GM18861 (cell line): ENCODE results near the gene HOXC11.

Experiments used
- ATAC-seq: cut with Tn5 transposase; IDR thresholded peaks from one replicate; pipeline ENCODE4 v1.9.1; 2021; ENCODE audit not compliant: unreplicated experiment

HOXC11 gene

GRCh38 chr12:53956251-53956887 is 16.6 kb upstream of the HOXC11 start:
- ATAC-seq = no peak

- no peak for ATAC-seq
Observed at GRCh38 chr12:53956914-53957536, 15.9 kb upstream of the HOXC11 start.

DNA sequence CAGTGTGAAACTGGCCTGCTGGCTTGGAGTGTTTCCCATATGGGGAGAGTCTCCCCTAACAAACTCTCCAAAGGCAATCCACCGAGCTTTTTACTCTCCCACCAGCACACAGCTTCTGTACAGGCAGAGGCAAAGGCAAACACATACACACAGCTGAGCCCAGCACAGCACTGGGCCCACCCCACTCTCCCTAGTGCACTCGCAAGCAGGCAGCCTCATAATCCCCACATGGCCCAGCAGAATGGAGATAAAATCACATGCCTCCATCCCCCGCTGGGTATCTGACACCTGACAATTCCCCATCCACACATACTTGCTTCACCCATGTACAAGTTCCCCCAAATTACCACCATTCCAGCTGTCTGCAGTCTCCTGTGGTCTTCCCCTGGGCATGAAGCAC is 14.8 kb upstream of the HOXC11 start:
- no peak for ATAC-seq

- ATAC-seq = no peak
Observed at GRCh38 chr12:53959314-53959713, 13.6 kb upstream of the HOXC11 start.

GRCh38 chr12:53960187-53961024 is 12.5 kb upstream of the HOXC11 start:
- no peak for ATAC-seq

DNA sequence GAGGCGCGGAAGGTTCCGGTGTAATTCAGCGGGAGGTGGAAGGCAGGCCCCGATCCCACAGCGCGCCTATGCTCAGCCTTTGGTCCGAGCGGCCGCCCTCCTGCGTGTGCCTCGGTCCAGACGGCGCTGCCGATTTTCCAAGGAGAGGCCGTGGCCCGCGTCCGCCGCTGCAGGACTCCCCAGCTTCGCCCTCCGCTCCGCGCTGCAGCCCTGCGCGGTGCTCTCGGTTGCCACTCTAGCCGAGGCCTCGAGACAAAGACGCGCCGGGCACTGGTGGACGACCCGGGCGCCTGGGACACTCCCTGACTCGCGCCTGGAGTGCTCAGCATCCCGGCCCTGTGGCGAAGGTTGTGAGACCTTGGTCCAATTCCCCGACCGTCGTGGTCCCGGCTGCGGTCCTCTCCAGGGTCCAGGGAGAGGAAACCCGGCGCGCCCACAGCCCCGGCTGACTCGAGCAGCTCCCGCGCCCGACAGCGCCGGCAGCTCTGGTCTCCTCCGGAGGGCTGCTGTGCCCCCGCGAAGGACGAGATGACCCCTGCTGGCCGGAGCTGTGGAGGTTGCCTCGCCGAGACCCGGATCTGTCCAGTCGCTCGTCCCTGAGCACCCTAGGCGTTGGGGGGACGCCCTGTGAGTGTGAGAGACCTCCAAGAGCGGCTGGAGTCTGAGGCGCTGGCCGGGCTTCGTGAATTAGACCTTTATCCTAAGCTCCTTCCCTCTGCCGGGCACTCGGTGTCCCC is 11.7 kb upstream of the HOXC11 start:
- no peak for ATAC-seq

- no peak for ATAC-seq
Observed at GRCh38 chr12:53963005-53963404, 9.9 kb upstream of the HOXC11 start.

GRCh38 chr12:53963434-53964314 is 9.3 kb upstream of the HOXC11 start:
- no peak for ATAC-seq

GRCh38 chr12:53964315-53964713 is 8.6 kb upstream of the HOXC11 start:
- ATAC-seq = no peak

DNA sequence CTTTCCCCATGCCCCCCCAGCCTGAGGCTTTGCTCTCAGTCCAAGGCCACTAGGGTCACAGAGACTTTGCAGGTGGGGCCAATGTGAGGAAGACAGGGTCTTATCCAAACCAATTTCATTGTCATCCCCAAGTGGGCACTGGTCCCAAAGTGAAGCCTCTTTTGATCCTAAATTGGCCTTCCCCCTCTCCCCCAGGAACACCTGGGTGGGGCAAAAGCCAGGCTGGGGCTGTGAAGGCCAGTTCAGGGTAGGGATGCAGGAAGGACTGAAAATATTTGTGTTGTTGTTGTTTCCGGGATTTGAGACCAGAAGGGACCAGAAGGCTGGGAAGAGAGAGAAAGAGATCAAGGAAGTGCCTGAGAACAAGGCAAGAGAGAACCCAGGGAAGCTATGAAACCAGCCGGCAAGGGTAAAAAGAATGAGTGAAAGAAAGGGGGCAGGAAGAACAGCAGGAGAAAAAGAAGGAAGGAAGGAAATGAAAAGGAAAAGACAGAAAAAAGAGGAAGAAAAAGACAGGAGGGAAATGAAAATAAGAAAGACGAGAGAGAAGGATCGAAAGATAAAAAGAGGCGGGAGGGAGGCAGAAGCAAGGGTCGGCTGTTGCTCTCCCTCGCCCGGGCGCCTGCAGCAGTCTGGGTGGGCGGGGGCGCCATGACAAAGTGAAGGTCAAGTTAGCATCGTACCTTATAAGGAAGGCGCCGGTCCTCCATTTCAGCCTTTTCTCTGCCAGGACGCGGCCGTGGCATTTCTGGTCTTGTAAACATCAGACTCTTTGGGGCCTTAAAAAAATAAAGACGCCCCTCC is 7.4 kb upstream of the HOXC11 start:
- ATAC-seq = no peak

GRCh38 chr12:53966085-53966384 is 6.9 kb upstream of the HOXC11 start:
- no peak for ATAC-seq

GRCh38 chr12:53966385-53967133 is 6.4 kb upstream of the HOXC11 start:
- ATAC-seq = no peak

- no peak for ATAC-seq
Observed at GRCh38 chr12:53967421-53967925, 5.5 kb upstream of the HOXC11 start.

- no peak for ATAC-seq
Observed at GRCh38 chr12:53968214-53969127, 4.5 kb upstream of the HOXC11 start.

DNA sequence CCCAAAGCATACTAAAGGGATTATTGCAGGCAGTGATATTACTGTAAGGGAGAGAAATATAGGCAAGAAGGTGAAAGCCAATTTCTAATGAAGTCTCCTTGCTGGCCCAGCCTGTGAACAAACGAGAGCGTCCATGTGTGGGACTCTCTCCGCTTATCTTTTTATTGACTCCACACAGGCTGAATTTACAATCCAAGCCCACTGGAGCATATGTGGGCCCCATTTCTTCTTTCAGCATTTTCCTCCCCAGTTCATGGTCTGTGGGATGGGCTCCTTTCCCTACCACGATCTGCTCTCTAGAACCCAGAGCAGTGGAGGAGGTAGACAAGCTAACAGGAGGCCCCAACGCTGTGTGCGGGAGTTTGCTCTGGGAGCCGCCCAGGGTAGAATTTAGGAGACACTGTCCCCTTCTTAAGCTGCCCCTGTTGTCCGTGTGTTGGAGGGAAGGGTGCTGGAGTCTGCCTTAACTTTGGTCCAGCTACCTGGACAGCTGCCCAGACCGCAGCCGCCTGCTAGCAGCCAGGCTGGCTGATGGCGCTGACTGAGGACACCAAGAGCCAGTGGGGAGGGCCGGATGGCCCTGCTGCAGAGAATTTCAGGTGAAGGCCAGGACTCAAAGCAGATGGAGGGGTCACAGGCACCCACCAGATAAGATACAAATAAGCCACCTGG is 3.2 kb upstream of the HOXC11 start:
- no peak for ATAC-seq

GRCh38 chr12:53970451-53970850 is 2.5 kb upstream of the HOXC11 start:
- no peak for ATAC-seq

- ATAC-seq = no peak
Observed at GRCh38 chr12:53971129-53971528, 1.8 kb upstream of the HOXC11 start.
